GM20431 (cell line): ENCODE results near the gene NFKB2.

ENCODE experiments used
- in situ Hi-C: fragments of 300-500 bp; cut with MseI, MboI; formaldehyde crosslinking; loops from one replicate; pipeline ENCODE4 v1.15.0; 2020; ENCODE audit warnings: low sequenced_read_pairs; ENCODE audit not compliant: unreplicated experiment

The NFKB2 gene

DNA sequence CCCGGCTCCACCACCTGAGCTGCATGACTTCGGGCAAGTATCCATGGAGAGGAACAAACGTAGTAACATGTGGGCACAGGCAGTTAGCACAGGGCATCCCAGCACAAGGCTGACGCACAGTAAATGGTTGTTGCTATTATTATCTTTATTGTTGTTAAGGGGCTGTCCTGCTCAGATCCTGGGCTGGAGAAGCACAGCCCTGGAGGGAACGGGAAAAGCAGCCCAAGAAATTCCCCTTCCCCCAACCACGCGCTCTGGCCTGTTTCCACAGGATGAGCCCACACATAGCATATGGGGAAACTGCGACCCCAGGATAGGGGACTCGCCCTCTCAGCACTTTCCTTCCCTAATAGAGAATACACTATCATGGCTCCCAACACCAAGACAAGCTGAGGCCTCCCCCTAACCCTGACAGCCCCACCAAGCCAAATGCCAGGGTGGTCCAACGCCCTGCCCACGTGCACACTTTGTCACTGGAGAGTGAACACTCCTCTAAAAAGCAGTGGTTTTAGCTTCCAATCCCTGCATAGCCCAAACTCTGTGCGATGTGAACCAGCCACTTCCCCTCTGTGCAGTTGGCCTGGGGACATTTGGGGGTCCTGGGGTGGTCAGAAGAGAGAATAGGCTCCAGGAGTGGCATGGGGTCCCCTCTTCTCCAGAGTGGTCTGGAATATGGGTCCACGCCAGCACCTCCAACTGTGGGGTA is 12.1 kb downstream of the NFKB2 start:
- in situ Hi-C loops = no loop called here

DNA sequence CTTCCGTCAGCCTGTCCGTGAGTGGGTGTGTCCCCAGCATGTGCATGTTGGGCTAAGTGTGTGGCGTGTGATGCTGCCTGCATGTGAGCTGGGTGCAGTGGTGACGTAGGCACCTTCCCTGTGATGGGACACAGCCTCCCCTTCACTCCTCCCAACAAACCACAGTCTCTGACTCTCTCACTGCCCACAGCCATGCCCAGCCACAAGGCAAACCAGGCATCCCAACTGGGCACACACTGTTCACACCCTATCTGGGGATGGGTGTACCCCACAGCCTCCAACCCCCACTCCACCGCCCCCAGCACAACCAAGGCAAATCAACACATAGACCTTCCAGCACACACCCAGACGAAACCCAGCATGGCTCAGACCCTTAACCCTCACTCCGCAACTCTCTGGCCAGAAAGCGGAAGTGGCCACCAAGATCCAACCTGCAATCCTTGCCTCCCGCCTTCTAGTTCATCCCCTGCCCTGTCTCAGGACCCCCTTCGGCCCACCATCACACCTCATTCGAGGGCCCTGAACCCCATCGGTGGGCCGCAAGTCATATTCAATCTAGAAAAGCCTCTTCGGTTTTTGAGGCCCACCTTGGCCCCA is 12.7 kb downstream of the NFKB2 start:
- in situ Hi-C loops = no loop called here

DNA sequence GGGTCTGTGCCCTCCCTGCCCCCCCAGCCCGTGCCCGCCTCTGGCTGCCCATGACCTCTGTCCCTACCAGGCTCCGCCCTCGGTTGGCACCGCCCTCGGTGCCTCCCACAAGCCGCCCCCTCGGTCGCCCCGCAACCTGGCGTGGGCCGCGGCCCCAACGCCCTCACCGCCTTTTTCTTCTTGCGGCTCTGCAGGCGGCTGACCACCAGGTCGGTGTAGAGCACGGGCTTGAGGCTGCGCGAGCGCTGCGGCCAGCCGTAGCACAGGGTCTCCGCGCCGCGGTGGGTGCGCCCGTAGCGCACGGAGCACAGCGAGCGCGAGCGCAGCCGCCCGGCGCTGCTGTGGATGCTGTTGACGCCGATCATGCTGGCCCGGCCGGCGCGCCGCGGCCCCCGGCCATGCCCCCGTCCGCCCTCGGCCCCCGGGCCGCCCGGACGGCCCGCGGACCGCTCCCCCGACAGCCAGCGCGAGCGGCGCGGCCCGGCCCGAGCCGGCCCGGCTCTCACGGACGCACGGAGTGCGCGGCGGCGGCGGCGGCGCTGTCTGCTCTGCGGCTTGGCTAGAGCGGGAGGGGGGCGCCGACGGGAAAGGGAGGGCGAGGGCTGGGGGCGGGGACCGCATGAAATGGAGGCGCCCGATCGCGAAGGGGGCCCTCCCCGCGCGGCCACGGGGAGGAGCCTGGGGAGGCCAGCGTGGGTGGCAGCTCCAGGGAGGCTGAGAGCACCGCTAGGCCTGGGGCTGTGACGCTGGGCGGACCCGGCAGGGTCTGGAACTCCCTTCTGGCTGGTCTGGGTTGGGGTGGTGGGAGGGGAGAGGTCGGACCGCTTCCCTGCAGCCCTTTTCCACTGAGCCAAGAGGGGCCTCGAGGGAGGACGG is 13.5 kb downstream of the NFKB2 start:
- in situ Hi-C loops = no loop called here

DNA sequence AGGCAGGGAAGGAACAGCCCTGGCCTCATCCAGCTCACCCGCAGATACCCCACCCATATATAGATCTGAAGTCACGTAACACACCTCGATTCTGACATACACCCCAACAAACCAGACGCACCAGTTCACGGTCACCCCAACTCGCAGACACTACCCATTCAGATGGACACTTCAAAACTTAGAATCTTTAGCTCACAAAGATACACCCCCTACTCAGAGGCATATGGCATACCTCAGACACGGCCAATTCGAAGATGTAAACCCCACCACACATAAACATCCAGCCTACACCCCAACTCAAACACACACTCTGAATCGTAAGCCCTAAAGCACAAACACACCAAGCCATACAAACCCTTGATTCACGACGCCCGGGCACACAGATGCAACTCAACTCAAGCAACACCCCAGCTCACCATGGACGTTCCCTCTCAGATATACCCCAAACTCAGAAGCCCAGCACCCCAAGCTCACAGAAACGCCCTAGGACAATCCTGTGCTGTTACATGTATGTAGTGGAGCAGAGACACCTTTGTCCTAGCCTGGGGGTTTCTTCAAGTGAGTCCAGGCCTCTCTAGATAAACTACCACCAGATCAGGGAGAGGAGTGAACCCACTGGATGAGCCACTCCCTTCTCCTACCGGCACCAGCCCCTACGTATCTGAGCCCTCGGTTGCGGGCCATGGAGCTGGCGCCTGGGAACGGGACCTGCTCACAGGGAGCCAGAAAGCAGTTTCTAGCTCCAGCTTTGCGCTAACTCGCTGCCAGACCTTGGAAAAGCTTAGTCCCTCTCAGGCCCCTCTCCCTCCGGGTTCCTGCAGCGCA is 14.3 kb downstream of the NFKB2 start:
- in situ Hi-C loops = no loop called here

DNA sequence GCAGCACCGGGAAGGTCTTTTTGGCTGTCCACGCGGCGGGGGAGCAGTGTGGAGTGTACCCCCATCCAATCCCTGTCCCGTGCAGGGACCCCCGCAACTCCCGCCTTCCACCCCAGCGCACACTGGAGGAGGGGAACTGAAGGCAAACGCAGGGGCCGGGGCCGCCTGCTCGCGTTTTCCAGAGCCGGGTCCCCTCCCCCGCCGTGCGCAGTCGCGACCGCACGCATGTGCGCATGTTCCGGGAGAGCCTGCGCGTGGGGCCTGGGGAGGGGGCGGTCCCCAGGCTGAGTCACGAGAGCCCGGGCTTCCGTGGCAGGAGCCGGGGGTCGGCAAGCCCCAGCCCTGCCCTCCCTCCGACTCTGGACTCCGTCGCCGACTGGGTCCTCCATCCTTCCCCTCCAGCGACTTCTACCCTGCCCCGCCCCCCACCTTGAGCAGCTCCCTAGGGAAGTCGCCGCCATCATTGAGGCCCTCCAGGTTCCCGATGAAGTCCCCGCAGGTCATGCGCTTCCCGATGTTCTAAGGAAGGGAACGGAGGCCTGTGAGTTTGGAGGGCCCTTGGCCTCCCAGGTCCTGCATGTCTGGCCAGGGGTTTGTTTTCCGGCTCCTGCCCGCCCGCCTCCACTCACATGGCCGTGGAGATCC is 15.0 kb downstream of the NFKB2 start:
- in situ Hi-C loops = no loop called here

DNA sequence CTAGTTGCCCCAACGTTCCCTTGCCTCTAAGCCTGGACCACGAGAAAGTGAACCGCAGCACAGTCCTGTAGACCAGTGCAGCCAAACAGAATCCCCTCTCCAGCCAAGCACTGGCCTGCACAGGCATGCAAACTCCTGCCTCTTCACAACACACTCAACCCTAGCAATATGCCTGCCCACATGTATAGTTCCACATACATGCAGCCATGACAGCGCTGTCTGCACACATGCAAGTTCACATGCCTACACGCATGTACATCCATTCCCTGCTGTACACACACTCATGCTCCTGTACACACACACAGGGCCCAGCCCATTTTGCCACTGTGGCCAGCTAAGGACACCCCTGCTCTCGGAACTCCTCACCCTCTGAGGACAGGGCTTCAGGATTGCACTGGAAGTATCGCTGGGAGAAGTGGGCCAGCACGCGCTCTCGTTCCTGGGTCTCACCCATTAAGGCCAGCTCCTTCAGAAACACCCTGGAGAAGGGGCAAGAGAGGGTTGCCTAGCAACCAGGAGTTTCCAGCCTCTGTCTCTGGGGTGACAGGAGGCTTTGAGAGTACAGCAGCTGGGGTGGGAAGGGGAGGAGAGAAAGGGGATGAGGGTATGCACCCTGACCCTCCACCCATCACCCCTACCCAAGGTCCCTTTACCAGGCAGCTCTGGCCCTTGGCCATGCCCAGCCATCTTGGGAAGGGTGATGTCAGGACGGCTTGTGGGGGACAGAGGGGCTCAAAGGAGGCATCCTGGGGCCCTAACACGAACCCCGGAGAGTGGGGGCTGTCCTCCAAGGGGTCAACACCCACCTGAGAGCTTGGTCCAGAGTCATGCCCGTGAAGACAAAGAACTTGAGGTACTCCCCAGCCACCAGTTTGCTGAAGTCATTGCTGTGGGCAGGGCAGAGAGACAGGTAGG is 16.1 kb downstream of the NFKB2 start:
- in situ Hi-C loops = no loop called here

DNA sequence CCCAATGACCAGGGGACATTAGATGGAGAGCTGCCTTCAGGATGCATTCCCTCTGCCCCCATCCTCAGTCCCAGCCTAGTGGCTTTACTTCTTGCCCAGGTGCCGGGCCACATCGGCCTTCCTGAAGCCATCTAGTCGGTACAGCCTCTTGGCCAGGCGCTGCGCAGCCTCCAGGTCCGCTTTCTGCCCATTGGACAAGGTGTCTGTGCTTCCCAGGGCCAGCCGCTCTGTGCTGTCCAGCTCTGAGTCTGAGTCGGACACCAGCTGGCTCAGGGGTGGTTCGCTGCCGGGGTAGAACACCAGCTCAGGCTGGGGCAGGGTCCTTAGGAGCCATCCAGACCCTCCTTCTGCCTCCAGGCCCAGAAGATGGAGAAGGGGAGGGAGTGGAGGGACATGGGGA is 16.8 kb downstream of the NFKB2 start:
- in situ Hi-C loops = no loop called here

DNA sequence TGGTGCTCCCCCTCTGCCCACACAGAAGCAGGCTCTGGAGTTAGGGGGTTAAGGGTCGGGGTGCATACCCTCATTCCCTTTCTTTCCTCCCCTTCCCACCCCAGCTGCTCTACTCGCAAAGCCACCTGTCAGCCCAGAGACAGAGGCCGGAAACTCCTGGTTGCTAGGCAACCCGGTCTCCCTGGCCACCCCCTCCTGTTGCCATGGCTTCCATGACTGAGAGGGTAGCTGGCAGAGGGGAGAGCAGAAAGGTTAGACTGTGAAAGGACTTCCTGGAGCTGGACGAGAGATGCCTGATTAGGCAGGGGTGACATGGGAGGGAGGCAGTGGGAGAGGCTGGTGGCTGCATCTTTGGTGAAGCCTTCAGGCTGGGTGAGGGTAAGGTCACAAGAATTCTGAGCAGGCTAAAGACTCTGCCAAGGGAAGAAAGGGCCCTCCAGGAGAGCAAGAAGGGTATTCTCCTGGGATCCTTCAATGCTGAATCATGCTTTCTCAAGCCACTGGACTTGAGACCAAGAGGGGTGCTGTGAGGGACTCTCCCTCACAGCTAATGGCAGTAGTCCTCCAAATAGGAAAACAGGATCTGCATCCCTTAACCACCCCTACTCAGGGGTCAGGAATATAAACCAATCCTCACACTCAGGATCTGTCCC is 17.7 kb downstream of the NFKB2 start:
- in situ Hi-C loops = no loop called here

DNA sequence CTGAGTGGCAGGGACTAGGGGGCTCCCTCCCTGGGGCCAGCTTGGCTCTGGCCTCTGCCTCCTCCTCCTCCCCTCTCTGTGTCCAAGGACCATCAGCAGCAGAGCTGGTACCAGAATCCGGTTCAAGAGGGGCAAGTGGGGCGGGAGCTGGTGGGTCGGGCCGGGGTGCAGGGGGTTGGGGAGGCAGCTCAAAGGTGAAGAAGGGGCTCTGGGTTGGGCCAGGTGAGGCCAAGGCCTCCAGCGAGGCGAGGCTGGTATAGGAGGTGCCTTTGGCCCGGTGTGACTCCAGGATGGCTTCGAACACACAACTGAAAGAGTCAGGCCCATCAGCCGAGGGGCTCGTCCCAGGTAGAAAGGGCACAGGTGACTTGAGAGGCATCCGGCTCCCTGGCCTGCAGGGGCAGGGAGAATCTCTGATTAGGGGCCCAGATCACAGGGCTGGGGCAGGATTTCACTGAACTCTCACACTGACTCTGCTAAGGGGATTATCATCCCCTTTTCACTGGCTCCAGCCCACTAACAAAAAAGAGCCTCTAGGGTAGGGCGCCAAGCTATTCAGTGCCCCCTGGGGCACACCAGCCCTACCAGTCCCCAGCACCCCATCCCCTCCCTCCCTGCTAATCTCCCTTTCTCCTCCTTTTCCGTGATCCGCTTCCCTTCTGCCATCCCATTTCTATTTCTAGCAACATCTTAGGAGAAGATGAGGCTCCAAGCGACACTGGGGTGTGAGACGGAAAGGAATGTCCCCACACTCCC is 18.5 kb downstream of the NFKB2 start:
- in situ Hi-C loops = no loop called here

DNA sequence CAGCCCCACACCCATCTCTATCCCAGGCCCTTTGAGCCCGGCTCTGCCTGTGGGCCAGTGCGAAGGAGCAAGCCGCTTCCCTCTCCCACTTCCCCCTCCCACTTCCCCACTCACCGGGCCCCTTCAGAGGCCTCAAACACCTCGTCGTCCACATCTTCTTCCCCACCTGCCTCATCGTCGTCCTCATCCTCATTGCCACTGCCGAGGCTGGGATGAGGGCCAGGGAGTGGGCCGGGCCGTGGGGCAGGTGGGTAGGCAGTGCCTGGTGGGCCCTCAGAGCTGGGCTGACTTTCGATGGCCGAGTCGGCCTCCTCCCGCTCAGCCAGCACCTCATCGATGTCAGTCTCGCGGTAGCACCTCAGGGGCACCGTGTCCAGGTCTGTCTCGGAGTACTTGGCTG is 19.2 kb downstream of the NFKB2 start:
- in situ Hi-C loops = no loop called here

DNA sequence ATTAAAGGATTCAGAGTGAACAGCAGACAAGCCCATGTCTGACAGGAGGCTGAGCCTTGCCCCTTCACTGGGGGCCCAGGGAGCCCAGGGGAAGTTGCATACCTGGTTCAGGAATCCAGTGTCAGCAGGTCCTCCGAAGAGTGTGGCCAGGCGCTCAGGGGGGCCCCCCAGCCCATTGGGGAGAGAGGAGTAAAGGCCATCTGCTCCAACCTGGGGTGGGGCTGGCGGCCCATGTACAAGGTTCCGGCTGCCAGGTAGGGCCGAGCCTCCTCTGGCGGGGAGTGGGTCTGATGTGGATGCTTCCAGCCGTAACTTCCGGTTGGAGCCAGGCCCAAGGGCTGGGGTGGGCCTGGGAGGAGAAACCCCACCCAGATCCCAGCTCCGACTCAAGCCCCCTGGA is 20.8 kb downstream of the NFKB2 start:
- in situ Hi-C loops = no loop called here

DNA sequence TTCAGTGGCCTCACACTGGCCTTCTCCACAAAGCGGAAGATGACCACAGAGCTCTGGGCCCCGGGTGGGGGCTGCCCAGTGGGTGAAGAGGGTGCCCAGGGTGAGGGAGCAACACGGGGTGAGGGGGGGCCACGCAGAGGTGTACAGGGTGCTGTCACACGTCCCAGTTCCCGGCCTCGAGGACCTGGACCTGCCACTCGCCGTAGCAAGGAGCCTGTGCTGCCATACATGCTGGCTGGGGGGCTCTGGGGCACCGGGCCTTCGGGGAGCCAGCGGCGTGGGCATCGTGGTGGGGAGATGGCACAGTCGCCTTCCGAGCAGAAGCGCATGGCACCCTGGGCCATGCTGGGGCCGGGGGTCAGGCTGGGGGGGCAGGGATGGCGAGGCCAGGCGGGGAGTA is 21.2 kb downstream of the NFKB2 start:
- in situ Hi-C loops = no loop called here

DNA sequence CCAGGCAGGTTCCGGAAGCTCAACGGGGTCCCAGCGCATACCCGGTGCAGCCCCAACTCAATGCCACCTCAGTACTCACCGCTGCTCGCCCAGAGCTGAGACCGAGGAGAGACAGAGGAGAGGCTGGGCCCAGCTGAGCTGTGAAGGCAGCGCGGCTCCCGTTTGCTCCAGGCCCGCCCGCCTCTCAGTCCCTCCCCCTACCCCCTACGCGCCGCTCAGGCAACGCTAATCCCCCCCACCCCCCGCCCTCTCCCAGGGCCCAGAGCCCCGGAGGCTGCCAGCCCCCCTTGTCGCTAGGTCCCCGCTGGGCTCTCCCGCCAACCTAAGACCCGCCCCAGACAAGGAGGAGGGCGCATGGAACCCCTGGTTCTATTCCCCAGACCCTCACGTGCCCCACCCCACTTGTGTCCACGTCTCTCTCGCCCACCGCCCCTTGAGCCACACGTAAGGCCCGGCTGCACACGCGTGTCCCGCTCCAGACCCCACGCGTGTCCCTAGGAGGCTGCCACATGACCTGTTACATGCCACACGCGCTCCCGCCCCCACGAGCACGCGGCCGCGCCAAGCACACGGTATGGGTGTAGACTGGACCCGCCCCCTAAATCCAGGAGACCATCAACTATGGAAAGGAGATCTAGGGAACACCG is 23.2 kb downstream of the NFKB2 start, which contains the start of gene PSD:
PSD (minus strand) TSS at position 164 of the 647 bp plus-strand sequence. CDS start 1,747 bp downstream, outside the sequence.
- in situ Hi-C loops = no loop called here

DNA sequence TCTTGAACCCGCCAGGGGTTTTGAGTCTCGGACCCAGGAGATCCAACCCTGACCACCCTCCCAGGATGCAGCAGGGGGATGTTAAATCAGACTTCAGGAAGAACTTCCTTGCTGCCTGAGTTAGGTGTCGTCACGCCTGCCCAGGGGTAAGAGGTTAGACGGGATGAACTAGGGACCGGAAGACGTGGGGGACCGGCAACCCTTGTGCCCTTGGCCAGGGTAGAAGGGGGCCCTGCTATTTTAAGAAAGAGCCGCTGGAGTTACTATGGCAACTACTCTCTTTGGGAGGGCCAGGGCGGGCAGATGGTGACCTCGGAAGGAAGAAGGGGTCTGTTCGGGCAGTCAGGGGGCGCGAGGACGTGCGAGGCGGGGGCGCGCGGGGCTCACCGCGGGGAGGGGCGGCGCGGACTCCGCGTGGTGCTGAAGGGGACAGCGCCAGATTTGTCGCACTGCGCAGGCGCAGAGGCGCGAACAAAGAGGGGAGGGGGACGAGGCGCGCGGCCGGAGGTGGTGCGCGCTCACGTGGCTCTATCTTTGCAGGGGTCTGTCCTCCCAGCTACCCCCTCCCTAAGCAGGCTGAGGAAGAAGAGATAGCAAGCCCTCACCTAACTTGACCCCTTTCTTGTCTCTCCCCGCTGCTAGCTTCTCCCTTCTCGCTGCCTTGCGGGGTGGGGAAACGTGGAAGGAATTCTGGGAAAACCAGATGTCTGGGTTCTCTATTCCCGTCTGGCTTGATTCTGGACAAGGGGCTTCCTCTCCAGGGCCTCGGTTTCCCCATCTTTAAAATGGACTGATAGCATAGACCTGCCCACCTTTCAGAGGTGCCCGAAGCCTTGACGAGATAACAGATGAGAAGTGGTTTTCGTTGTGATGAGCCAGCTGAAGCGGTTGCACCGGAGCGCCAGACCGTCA is 24.0 kb downstream of the NFKB2 start:
- in situ Hi-C loops = no loop called here

DNA sequence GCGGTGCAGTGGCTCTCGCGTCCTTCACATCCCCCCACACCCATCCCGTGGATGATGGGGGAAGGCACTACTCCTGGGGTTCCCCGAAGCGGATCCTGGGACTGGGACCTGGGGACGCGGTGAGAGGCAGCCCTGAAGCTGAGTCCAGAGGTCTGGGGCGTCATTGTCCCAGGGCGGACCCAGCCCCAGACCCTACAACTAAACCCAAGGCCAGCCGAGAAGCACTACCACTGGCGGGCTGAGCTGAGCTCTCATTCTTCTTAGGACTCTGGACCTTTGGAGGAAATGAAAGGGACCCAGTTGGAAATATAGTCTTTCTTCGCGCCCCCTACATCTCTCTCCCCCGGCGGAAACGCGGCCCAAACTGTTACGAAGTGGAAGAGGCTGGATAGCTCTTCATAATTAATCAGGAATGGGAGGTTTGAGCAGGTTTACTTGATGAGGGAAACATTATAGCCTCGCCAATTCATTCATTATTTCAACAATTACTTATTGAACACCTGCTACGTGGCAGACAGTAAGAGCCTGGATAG is 24.7 kb downstream of the NFKB2 start:
- in situ Hi-C loops = no loop called here
